CD8-positive, alpha-beta memory T cell (primary cell): Measurements from ENCODE around the gene LAIR2. TPM values are rescaled to one million over a fixed set of nuclear protein-coding genes. Genes with fewer than 3 reads are reported as not detected.

Experiments
- CTCF ChIA-PET: fragments of 350-600 bp; sonication (Branson Sonifier 250); formaldehyde crosslinking; loops from one replicate; lab custom pipeline; 2021; ENCODE audit warnings: antibody characterized with exemption; lab: Charles Lee
- POLR2A ChIA-PET: fragments of 350-600 bp; sonication (Branson Sonifier 250); formaldehyde crosslinking; loops from one replicate; lab custom pipeline; 2021; ENCODE audit warnings: antibody characterized with exemption; lab: Charles Lee
- DNase-seq, 5 donors: peaks; one replicate each; pipeline versions ENCODE4 v3.0.0 to v3.0.0-alpha.2; 2020 to 2022; ENCODE audit warnings: mixed read lengths in 1 of 5
- H3K27ac ChIP-seq: one replicate; pipeline ENCODE4 v1.7.0; 2013; ENCODE audit warnings: low read depth, mild to moderate bottlenecking, low read length, moderate library complexity
- H3K27me3 ChIP-seq: 2 replicates; pipeline ENCODE4 v1.7.0; 2013; ENCODE audit warnings: low read length, mild to moderate bottlenecking; ENCODE audit not compliant: insufficient read depth, poor library complexity, severe bottlenecking
- H3K36me3 ChIP-seq: 2 replicates; pipeline ENCODE4 v1.7.0; 2013; ENCODE audit warnings: mild to moderate bottlenecking, low read length, moderate library complexity; ENCODE audit not compliant: insufficient read depth
- H3K4me1 ChIP-seq: 2 replicates; pipeline ENCODE4 v1.7.0; 2013; ENCODE audit warnings: mild to moderate bottlenecking, low read length, moderate library complexity; ENCODE audit not compliant: insufficient read depth
- H3K4me3 ChIP-seq: 2 replicates; pipeline ENCODE4 v1.7.0; 2013; ENCODE audit warnings: mild to moderate bottlenecking, low read length
- H3K9me3 ChIP-seq: 2 replicates; pipeline ENCODE4 v1.7.0; 2013; ENCODE audit warnings: mild to moderate bottlenecking, low read length
- H3K27ac Mint-ChIP-seq, 8 donors: one replicate each; pipeline ENCODE4 v1.8.0; 2020 to 2021; ENCODE audit warnings: mixed read lengths in 8 of 8, mild to moderate bottlenecking in 6 of 8, inconsistent platforms in 3 of 8, moderate library complexity in 3 of 8
- H3K27me3 Mint-ChIP-seq, 2 donors: one replicate each; pipeline ENCODE4 v1.8.0; 2020 to 2021; ENCODE audit warnings: mixed read lengths in 2 of 2, mild to moderate bottlenecking in 1 of 2, moderate library complexity in 1 of 2
- H3K36me3 Mint-ChIP-seq, 3 donors: one replicate each; pipeline ENCODE4 v1.8.0; 2020 to 2021; ENCODE audit warnings: mixed read lengths in 3 of 3, inconsistent platforms in 1 of 3, mild to moderate bottlenecking in 1 of 3
- H3K4me1 Mint-ChIP-seq, 3 donors: one replicate each; pipeline ENCODE4 v1.8.0; 2020 to 2021; ENCODE audit warnings: mixed read lengths in 3 of 3, inconsistent platforms in 1 of 3, mild to moderate bottlenecking in 1 of 3
- H3K4me3 Mint-ChIP-seq, 7 donors: one replicate each; pipeline ENCODE4 v1.8.0; 2020 to 2021; ENCODE audit warnings: mixed read lengths in 7 of 7, mild to moderate bottlenecking in 6 of 7, moderate library complexity in 4 of 7, inconsistent platforms in 2 of 7
- H3K9me3 Mint-ChIP-seq, 5 donors: one replicate each; pipeline ENCODE4 v1.8.0; 2020 to 2022; ENCODE audit warnings: mixed read lengths in 5 of 5, mild to moderate bottlenecking in 3 of 5, moderate library complexity in 2 of 5, inconsistent platforms in 1 of 5
- polyA plus RNA-seq: library from polyadenylated mRNA; unstranded; fragments of 300-500 nt; fragmentation: Illumina TruSeq; gene quantifications from one replicate; pipeline ENCODE4 v1.2.3, GENCODE V29; 2021
- total RNA-seq, 2 experiments: library from RNA; stranded (reverse); gene quantifications; one replicate each; pipeline ENCODE4 v1.2.3, GENCODE V29; 2021

Gene LAIR2
- total and polyA plus RNA-seq, 3 experiments from 2014 or later, result 1.4 to 31.6 (median 1.4) TPM

DNA sequence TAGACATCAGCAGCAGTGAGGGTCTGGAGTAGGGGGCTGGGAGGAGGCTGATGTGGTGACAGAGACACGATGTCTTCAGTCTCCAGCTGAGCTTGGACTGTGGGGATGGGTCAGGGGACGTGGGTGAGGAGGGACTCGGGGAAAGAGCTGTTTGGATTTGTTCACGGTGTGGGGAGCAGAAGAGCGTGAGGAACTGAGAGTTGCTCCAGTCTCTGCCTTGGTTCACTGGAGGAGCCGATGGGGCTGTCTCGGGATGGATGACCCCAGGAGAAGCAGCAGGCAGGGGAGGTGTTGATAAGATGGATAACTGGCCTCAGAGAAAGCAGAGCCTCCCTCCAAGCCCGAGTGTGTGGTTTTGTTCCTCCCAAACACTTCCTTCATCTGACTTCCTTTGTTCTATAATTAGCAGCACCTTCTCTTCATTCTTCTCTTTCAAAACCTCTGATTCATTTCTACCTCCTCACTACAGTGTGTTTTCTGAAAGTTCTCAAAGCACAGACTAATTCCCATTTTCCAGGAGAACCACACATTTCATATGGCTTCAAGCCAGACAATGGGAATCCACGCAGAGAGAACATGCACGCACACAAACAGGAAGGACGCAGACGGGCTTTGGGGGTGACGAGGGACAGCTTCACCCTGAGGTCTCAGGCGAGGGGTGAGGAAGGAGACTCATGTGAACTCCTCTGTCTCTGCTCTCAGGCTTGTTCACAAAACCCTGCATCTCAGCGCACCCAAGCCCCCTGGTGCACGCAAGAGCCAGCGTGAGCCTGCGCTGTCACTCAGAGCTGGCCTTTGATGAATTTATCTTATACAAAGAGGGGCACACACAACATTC is 18.6 kb downstream of the LAIR2 start:
- H3K9me3 Mint-ChIP-seq, result peaks cover 0 to 5% (median under 1%) of the 10 kb centered on the region in 5 donors
- DNase-seq, result no peak
- peak overlapping the region in 1 of 8 donors; percentile 11 for H3K27ac Mint-ChIP-seq
- H3K4me1 Mint-ChIP-seq, result peaks cover 26 to 35% (median 31%) of the 10 kb centered on the region in 3 donors
- CTCF ChIA-PET, result no interaction called here
- Histone ChIP-seq H3K4me3 (peak overlapping the region; percentile 14), H3K4me1 (peaks cover 23% of the 10 kb centered on the region), H3K27ac (no peak overlapping the region), H3K9me3 (no peaks in the 10 kb centered on the region), H3K27me3 (no peaks in the 10 kb centered on the region), H3K36me3 (no peaks in the 10 kb centered on the region)
- peak overlapping the region in 5 of 7 donors; percentile 3 to 87 (median 33) for H3K4me3 Mint-ChIP-seq
- POLR2A ChIA-PET, result no interaction called here
- H3K36me3 Mint-ChIP-seq, result no peaks in the 10 kb centered on the region
- peaks cover 11 to 61% of the 10 kb centered on the region in 2 donors for H3K27me3 Mint-ChIP-seq

GRCh38 chr19:54521860-54522513 is 19.4 kb downstream of the LAIR2 start:
- H3K4me3 ChIP-seq, result no peak overlapping the region
- H3K36me3 ChIP-seq, result no peaks in the 10 kb centered on the region
- peaks cover 26 to 35% (median 31%) of the 10 kb centered on the region in 3 donors for H3K4me1 Mint-ChIP-seq
- H3K27me3 Mint-ChIP-seq, result peaks cover 11 to 59% of the 10 kb centered on the region in 2 donors
- no peaks in the 10 kb centered on the region for H3K27me3 ChIP-seq
- H3K9me3 Mint-ChIP-seq, result peaks cover 0 to 5% (median 0%) of the 10 kb centered on the region in 5 donors
- H3K27ac ChIP-seq, result no peak overlapping the region
- H3K9me3 ChIP-seq, result no peaks in the 10 kb centered on the region
- POLR2A ChIA-PET, result no interaction called here
- CTCF ChIA-PET, result no interaction called here
- peak overlapping the region in 2 of 7 donors; percentile 27 to 38 for H3K4me3 Mint-ChIP-seq
- peaks cover 23% of the 10 kb centered on the region for H3K4me1 ChIP-seq
- H3K36me3 Mint-ChIP-seq, result no peaks in the 10 kb centered on the region
- no peak overlapping the region for H3K27ac Mint-ChIP-seq
- DNase-seq, result no peak

DNA sequence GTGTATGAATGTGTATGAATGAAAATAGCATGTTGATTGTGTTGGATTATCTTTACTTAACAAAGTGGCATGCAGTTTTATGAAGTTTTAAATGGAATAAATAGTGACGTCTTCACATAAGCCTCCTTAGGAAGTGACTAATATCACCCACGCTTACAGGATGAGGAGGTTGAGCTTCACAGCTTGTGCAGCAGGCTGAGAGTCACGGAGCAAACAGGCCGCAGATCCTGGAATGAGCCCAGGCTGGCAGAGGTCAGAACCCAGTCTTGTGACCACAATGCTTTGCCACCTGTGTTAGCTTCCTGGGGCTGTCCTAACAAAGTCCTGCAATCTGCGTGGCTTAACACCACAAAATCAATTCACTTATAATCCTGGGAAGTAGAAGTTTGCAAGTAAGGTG is 20.8 kb downstream of the LAIR2 start:
- CTCF ChIA-PET, result no interaction called here
- Histone ChIP-seq H3K36me3 (no peaks in the 10 kb centered on the region), H3K4me1 (peaks cover 23% of the 10 kb centered on the region), H3K9me3 (no peaks in the 10 kb centered on the region), H3K27me3 (no peaks in the 10 kb centered on the region), H3K27ac (no peak overlapping the region), H3K4me3 (no peak overlapping the region)
- Mint-ChIP-seq H3K9me3 (peaks cover 0 to 2% (median 0%) of the 10 kb centered on the region in 5 donors), H3K4me1 (peaks cover 26 to 32% (median 31%) of the 10 kb centered on the region in 3 donors), H3K27me3 (peaks cover 18 to 67% of the 10 kb centered on the region in 2 donors), H3K27ac (no peak overlapping the region), H3K4me3 (peak overlapping the region in 1 of 7 donors; percentile 8), H3K36me3 (no peaks in the 10 kb centered on the region)
- DNase-seq, result no peak
- POLR2A ChIA-PET, result no interaction called here

DNA sequence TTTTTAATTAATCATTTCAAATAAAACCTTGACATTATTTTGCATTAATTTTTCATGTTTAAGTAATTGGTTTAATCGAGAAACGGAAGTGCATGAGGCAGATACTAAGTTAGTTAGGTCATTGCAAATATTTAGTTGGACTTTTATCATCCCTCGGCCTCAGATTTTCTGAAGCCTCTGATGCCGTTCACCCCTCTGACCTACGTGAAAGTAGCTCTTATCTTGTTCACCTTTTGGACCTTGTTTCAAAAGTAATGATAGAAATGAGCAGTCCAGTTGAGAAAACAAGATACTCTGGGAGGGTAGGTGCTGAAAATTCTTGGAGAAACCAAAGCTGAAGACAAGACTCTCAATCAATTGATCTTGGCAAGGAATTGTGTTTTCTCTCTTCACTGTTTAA is 23.0 kb downstream of the LAIR2 start:
- Histone ChIP-seq H3K4me3 (no peak overlapping the region), H3K4me1 (peaks cover 19% of the 10 kb centered on the region), H3K9me3 (no peaks in the 10 kb centered on the region), H3K27ac (no peak overlapping the region), H3K36me3 (no peaks in the 10 kb centered on the region), H3K27me3 (no peaks in the 10 kb centered on the region)
- no peak overlapping the region for H3K27ac Mint-ChIP-seq
- H3K4me3 Mint-ChIP-seq, result no peak overlapping the region
- CTCF ChIA-PET, result no interaction called here
- no peaks in the 10 kb centered on the region for H3K9me3 Mint-ChIP-seq
- H3K36me3 Mint-ChIP-seq, result no peaks in the 10 kb centered on the region
- peaks cover 13 to 70% of the 10 kb centered on the region in 2 donors for H3K27me3 Mint-ChIP-seq
- no peak for DNase-seq
- peaks cover 27 to 31% (median 29%) of the 10 kb centered on the region in 3 donors for H3K4me1 Mint-ChIP-seq
- POLR2A ChIA-PET, result no interaction called here

DNA sequence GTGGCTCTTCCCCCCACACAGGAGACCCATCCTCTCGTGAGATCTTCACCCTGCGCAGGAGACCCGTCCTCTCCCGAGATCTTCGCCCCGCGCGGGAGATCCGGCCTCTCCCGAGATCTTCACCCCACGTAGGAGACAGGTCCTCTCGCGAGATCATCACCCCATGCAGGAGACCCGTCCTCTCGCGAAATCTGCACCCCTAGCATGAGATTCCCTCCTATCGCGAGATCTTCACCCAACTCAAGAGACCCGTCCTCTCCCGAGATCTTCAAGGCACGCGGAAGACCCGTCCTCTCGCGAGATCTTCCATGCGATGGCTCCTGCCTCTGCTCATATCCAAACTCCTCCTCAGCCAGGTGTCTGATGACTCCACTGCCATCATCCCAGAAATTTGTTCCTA is 24.3 kb downstream of the LAIR2 start:
- Mint-ChIP-seq H3K27ac (no peak overlapping the region), H3K4me3 (peak overlapping the region in 1 of 7 donors; percentile 44), H3K27me3 (peaks cover 9 to 60% of the 10 kb centered on the region in 2 donors), H3K36me3 (no peaks in the 10 kb centered on the region), H3K4me1 (peaks cover 19 to 22% (median 21%) of the 10 kb centered on the region in 3 donors), H3K9me3 (no peaks in the 10 kb centered on the region)
- H3K9me3 ChIP-seq, result no peaks in the 10 kb centered on the region
- CTCF ChIA-PET, result no interaction called here
- no peak for DNase-seq
- no peaks in the 10 kb centered on the region for H3K27me3 ChIP-seq
- POLR2A ChIA-PET, result no interaction called here
- H3K4me3 ChIP-seq, result no peak overlapping the region
- no peak overlapping the region for H3K27ac ChIP-seq
- H3K4me1 ChIP-seq, result peaks cover 7% of the 10 kb centered on the region
- H3K36me3 ChIP-seq, result no peaks in the 10 kb centered on the region

DNA sequence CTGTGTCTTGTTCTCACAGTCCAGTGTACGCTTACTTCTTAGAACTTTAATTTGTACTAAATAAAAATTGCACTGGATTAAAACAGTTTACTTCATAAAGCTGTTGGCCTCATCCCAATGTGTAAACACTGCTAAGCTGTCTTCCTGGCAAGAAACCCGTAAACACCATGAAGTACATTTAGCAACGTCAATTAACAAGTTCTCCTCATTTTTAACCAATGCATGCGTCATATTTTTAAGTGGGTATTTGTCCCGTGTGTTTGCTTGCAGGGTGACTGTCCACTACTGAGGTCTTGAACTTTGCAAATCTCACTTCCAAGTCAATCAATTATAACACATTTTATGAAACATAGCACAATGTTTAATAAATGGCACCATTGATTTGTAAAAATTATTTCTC is 28.2 kb downstream of the LAIR2 start:
- peaks cover 27 to 63% of the 10 kb centered on the region in 2 donors for H3K27me3 Mint-ChIP-seq
- CTCF ChIA-PET, result no interaction called here
- Histone ChIP-seq H3K36me3 (no peaks in the 10 kb centered on the region), H3K4me3 (no peak overlapping the region), H3K27me3 (no peaks in the 10 kb centered on the region), H3K4me1 (no peaks in the 10 kb centered on the region), H3K27ac (no peak overlapping the region), H3K9me3 (no peaks in the 10 kb centered on the region)
- POLR2A ChIA-PET, result no interaction called here
- H3K36me3 Mint-ChIP-seq, result no peaks in the 10 kb centered on the region
- H3K4me1 Mint-ChIP-seq, result peaks cover 19 to 26% (median 23%) of the 10 kb centered on the region in 3 donors
- H3K4me3 Mint-ChIP-seq, result peak overlapping the region in 1 of 7 donors; percentile 27
- H3K27ac Mint-ChIP-seq, result no peak overlapping the region
- H3K9me3 Mint-ChIP-seq, result no peaks in the 10 kb centered on the region
- no peak for DNase-seq

DNA sequence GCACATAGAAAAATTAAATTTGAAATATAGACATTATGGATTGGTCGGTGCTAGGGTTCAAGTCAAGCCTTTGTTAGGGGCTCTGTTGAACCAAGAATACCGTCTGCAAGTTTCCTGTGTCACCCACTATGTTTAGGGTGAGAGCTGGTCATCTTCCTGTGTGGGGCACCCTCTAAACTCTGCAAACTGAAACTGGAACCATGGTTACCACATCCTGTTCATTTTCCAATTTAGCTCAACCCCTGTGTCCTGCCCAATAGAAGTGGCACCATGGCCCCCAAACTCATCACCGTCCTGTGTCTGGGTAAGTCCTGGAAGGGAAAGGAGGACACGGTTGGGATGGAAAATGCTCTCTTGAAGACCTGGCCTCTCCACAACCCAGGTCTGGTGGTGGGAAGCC is 29.9 kb downstream of the LAIR2 start:
- H3K27me3 ChIP-seq, result no peaks in the 10 kb centered on the region
- no peak overlapping the region for H3K27ac ChIP-seq
- no peaks in the 10 kb centered on the region for H3K9me3 ChIP-seq
- H3K4me1 Mint-ChIP-seq, result peaks cover 19 to 26% (median 25%) of the 10 kb centered on the region in 3 donors
- H3K36me3 ChIP-seq, result no peaks in the 10 kb centered on the region
- H3K4me1 ChIP-seq, result no peaks in the 10 kb centered on the region
- H3K27me3 Mint-ChIP-seq, result peaks cover 24 to 68% of the 10 kb centered on the region in 2 donors
- no peaks in the 10 kb centered on the region for H3K36me3 Mint-ChIP-seq
- DNase-seq, result peak in 1 of 5 donors; percentile 34
- H3K4me3 ChIP-seq, result no peak overlapping the region
- ChIA-PET CTCF (interaction anchor here (1.0 kb wide), 1 partner anchor 18 kb away, joined by 3 read pairs; no protein-coding TSS in a partner anchor), POLR2A (no interaction called here)
- H3K4me3 Mint-ChIP-seq, result peak overlapping the region in 5 of 7 donors; percentile 29 to 86 (median 69)
- H3K27ac Mint-ChIP-seq, result peak overlapping the region in 1 of 8 donors; percentile 88
- H3K9me3 Mint-ChIP-seq, result no peaks in the 10 kb centered on the region

- no peaks in the 10 kb centered on the region for H3K9me3 ChIP-seq
- no peak for DNase-seq
- H3K4me1 ChIP-seq, result no peaks in the 10 kb centered on the region
- H3K4me3 Mint-ChIP-seq, result peak overlapping the region in 3 of 7 donors; percentile 23 to 86 (median 63)
- CTCF ChIA-PET, result no interaction called here
- no peaks in the 10 kb centered on the region for H3K27me3 ChIP-seq
- POLR2A ChIA-PET, result no interaction called here
- no peak overlapping the region for H3K27ac Mint-ChIP-seq
- H3K4me3 ChIP-seq, result no peak overlapping the region
- no peaks in the 10 kb centered on the region for H3K9me3 Mint-ChIP-seq
- H3K27me3 Mint-ChIP-seq, result peaks cover 19 to 64% of the 10 kb centered on the region in 2 donors
- no peaks in the 10 kb centered on the region for H3K36me3 Mint-ChIP-seq
- no peak overlapping the region for H3K27ac ChIP-seq
- no peaks in the 10 kb centered on the region for H3K36me3 ChIP-seq
- peaks cover 19 to 26% (median 25%) of the 10 kb centered on the region in 3 donors for H3K4me1 Mint-ChIP-seq
Measured at GRCh38 chr19:54533476-54533875, 30.8 kb downstream of the LAIR2 start.
